Measurements from ENCODE around the gene CMAS. TPM values are rescaled to one million over a fixed set of nuclear protein-coding genes. Genes with fewer than 3 reads are reported as not detected.

The CMAS gene
- total RNA-seq, 1 experiment from 2014 or later: 24.3 TPM

GRCh38 chr12:22054155-22054554 lies 8.1 kb downstream of the CMAS start:
- CTCF ChIA-PET: no interaction called here
- POLR2A ChIA-PET: no interaction called here
- in situ Hi-C loops (cut with HindIII; ENCODE audit: low pct_unique_long_range_greater_than_20kb, low sequenced_read_pairs): no loop called here
- no TSS peak for BruUV-seq (replicated peaks)
- Histone ChIP-seq H3K4me3 (ENCODE audit: low read depth in 2 of 2, low read length in 2 of 2) (no peak overlapping the region), H3K9me3 (ENCODE audit: control insufficient read depth, insufficient read depth, low read depth, low read length) (no peaks in the 10 kb centered on the region), H3K4me1 (ENCODE audit: control insufficient read depth, insufficient read depth, low read length) (no peaks in the 10 kb centered on the region), H3K27me3 (ENCODE audit: control insufficient read depth, insufficient read depth, low read length) (no peaks in the 10 kb centered on the region), H3K27ac (ENCODE audit: low read length) (no peak overlapping the region), H3K36me3 (ENCODE audit: control insufficient read depth, insufficient read depth, low read length) (no peaks in the 10 kb centered on the region)
- intact Hi-C loops (cut with micrococcal nuclease; ENCODE audit: unreplicated experiment): no loop called here
- no peak for ATAC-seq
- TF ChIP-seq SIN3A (IDR thresholded peaks at IDR 0.05; ENCODE audit: borderline replicate concordance, insufficient read depth, low read depth, low read length): no peak
- TF ChIP-seq REST (IDR thresholded peaks at IDR 0.05; ENCODE audit: insufficient read depth in 1 of 2, low read depth in 2 of 2, low read length in 1 of 2): no peak
- no peak for TF ChIP-seq TCF7L2 (IDR thresholded peaks at IDR 0.05; ENCODE audit: low read depth, low read length)
- TF ChIP-seq CTCF (IDR thresholded peaks at IDR 0.05): no peak
- no peak for TF ChIP-seq POLR2AphosphoS5 (IDR thresholded peaks at IDR 0.05; ENCODE audit: low read depth, low read length)
- no peak for DNase-seq (ENCODE audit: low read depth, low spot score)

- in situ Hi-C loops (cut with HindIII; ENCODE audit: low pct_unique_long_range_greater_than_20kb, low sequenced_read_pairs): no loop called here
These were observed 10.6 kb downstream of the CMAS start for GRCh38 chr12:22056607-22057006.

More at GRCh38 chr12:22056607-22057006, 10.6 kb downstream of the CMAS start:
- CTCF ChIA-PET: interaction anchor here (0.6 kb wide), 1 partner anchor 398 kb away, joined by 3 read pairs; no protein-coding TSS in a partner anchor
- intact Hi-C loops (cut with micrococcal nuclease; ENCODE audit: unreplicated experiment): no loop called here
- Histone ChIP-seq H3K27me3 (ENCODE audit: control insufficient read depth, insufficient read depth, low read length) (no peaks in the 10 kb centered on the region), H3K36me3 (ENCODE audit: control insufficient read depth, insufficient read depth, low read length) (peaks cover 3% of the 10 kb centered on the region; the same call in 1 of the 2 replicates), H3K9me3 (ENCODE audit: control insufficient read depth, insufficient read depth, low read depth, low read length) (no peaks in the 10 kb centered on the region), H3K27ac (ENCODE audit: low read length) (no peak overlapping the region), H3K4me3 (ENCODE audit: low read depth in 2 of 2, low read length in 2 of 2) (no peak overlapping the region), H3K4me1 (ENCODE audit: control insufficient read depth, insufficient read depth, low read length) (no peaks in the 10 kb centered on the region)
- DNase-seq (ENCODE audit: low read depth, low spot score): no peak
- ATAC-seq: no peak
- TF ChIP-seq POLR2AphosphoS5 (IDR thresholded peaks at IDR 0.05; ENCODE audit: low read depth, low read length) (no peak), REST (IDR thresholded peaks at IDR 0.05; ENCODE audit: insufficient read depth in 1 of 2, low read depth in 2 of 2, low read length in 1 of 2) (no peak), TCF7L2 (IDR thresholded peaks at IDR 0.05; ENCODE audit: low read depth, low read length) (no peak), CTCF (IDR thresholded peaks at IDR 0.05) (no peak), SIN3A (IDR thresholded peaks at IDR 0.05; ENCODE audit: borderline replicate concordance, insufficient read depth, low read depth, low read length) (no peak)
- BruUV-seq (replicated peaks): no TSS peak
- POLR2A ChIA-PET: no interaction called here

Measured in Panc1 (cell line).